ENCODE measurements around the gene ERMN.

DNA sequence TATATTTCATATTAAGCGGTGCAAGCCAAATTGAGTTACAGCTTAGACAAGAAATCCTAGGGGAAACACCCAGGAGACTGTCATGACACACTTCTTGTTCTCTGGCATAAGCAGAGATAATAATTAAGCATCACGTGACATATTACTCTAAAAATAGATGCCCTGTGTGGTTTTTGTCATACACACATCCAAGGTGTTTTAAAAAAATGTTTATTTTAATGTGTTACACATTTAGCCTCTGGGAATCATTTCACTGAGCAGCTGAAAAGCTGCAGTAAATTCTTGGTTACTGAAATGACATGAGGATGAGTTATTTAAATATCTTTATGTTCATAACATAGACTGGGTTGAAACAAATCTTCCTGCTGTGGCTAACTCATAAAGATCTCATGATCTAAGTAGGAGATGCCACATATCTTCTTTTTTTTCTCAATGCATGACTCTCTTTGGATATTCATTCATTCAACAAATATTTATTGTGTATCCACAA is 38.0 kb upstream of the ERMN start:
- TF ChIP-seq, protein P1, sequence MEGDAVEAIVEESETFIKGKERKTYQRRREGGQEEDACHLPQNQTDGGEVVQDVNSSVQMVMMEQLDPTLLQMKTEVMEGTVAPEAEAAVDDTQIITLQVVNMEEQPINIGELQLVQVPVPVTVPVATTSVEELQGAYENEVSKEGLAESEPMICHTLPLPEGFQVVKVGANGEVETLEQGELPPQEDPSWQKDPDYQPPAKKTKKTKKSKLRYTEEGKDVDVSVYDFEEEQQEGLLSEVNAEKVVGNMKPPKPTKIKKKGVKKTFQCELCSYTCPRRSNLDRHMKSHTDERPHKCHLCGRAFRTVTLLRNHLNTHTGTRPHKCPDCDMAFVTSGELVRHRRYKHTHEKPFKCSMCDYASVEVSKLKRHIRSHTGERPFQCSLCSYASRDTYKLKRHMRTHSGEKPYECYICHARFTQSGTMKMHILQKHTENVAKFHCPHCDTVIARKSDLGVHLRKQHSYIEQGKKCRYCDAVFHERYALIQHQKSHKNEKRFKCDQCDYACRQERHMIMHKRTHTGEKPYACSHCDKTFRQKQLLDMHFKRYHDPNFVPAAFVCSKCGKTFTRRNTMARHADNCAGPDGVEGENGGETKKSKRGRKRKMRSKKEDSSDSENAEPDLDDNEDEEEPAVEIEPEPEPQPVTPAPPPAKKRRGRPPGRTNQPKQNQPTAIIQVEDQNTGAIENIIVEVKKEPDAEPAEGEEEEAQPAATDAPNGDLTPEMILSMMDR (IDR thresholded peaks at IDR 0.05; ENCODE audit: insufficient read depth, low read depth, low read length), result no peak
- TF ChIP-seq EZH2 (IDR thresholded peaks at IDR 0.05; ENCODE audit: insufficient read depth, low read length), result no peak

All from astrocyte (in vitro differentiated cells and primary cell).